Gastrocnemius medialis (tissue), 4 donors: ENCODE data around the gene INPP5D. TPM values are rescaled to one million over a fixed set of nuclear protein-coding genes. Genes with fewer than 3 reads are reported as not detected.

Source experiments
- ATAC-seq, 2 donors: fragments of 150-250 bp; one replicate each; pipeline ENCODE4 v1.9.1; 2016
- DNase-seq, 2 donors: peaks; one replicate each; pipeline ENCODE4 v3.0.0-alpha.2; 2019
- H3K27ac ChIP-seq, 4 donors: fragments of 200-600 bp; sonication (generic); 1 replicate in 1 of 4; 2 replicates in 3 of 4; pipeline ENCODE4 v1.5.1; 2016 to 2018; ENCODE audit warnings: mild to moderate bottlenecking in 2 of 4, moderate library complexity in 1 of 4
- H3K27me3 ChIP-seq, 3 donors: fragments of 200-600 bp; sonication (generic) in 2 of 3; 1 replicate in 1 of 3; 2 replicates in 2 of 3; pipeline versions ENCODE4 v1.5.1 to v1.6.0; 2016 to 2019; ENCODE audit warnings: mild to moderate bottlenecking in 1 of 3, moderate library complexity in 1 of 3
- H3K36me3 ChIP-seq, 2 donors: fragments of 200-600 bp; sonication (generic) in 1 of 2; one replicate each; pipeline ENCODE4 v1.5.1; 2017 to 2018
- H3K4me1 ChIP-seq, 2 donors: fragments of 200-600 bp; sonication (generic) in 1 of 2; one replicate each; pipeline ENCODE4 v1.5.1; 2016 to 2017; ENCODE audit warnings: mild to moderate bottlenecking in 2 of 2
- H3K4me3 ChIP-seq, 4 donors: fragments of 200-600 bp; sonication (generic) in 3 of 4; 1 replicate in 1 of 4; 2 replicates in 3 of 4; pipeline ENCODE4 v1.5.1; 2016 to 2019; ENCODE audit warnings: mild to moderate bottlenecking in 2 of 4
- H3K9me3 ChIP-seq, 3 donors: fragments of 200-600 bp; sonication (generic) in 2 of 3; 1 replicate in 1 of 3; 2 replicates in 2 of 3; pipeline ENCODE4 v1.5.1; 2016 to 2019
- POLR2A ChIP-seq, 2 donors: fragments of 450-650 bp; IDR thresholded peaks; one replicate each; pipeline ENCODE4 v1.6.1; 2017; ENCODE audit warnings: antibody characterized with exemption in 2 of 2, mild to moderate bottlenecking in 2 of 2, moderate library complexity in 2 of 2
- in situ Hi-C, 4 donors: fragments of 200-750 bp; cut with MboI; loops; one replicate each; pipeline versions ENCODE4 v1.15.0 to v1.8.0; 2017; ENCODE audit warnings: low sequenced_read_pairs in 4 of 4
- intact Hi-C: fragments of 100-400 bp; cut with DNase I; formaldehyde crosslinking; loops from one replicate; pipeline ENCODE4 v1.15.1; 2023; ENCODE audit warnings: low total_unique reads
- total RNA-seq, 4 donors: library from RNA; depleted of rRNA; stranded (reverse); fragments of >200 nt; gene quantifications; one replicate each; pipeline versions ENCODE4 v1.1.0 to v1.2.3, GENCODE V29; 2016
- TF ChIP-seq, protein P1 (sequence below), 5 experiments: fragments of 450-650 bp in 3 of 5; fragments of 200-600 bp in 2 of 5; sonication (generic) in 2 of 5; IDR thresholded peaks in 4 of 5; conservative IDR thresholded peaks in 1 of 5; 1 replicate in 4 of 5; 2 replicates in 1 of 5; pipeline ENCODE4 v1.5.1; 2016 to 2019; ENCODE audit warnings: antibody characterized with exemption in 5 of 5, mild to moderate bottlenecking in 3 of 5, moderate library complexity in 3 of 5

INPP5D gene
- total RNA-seq, 4 donors from 2014 or later, result 1.7 to 18.7 (median 4.9) TPM

DNA sequence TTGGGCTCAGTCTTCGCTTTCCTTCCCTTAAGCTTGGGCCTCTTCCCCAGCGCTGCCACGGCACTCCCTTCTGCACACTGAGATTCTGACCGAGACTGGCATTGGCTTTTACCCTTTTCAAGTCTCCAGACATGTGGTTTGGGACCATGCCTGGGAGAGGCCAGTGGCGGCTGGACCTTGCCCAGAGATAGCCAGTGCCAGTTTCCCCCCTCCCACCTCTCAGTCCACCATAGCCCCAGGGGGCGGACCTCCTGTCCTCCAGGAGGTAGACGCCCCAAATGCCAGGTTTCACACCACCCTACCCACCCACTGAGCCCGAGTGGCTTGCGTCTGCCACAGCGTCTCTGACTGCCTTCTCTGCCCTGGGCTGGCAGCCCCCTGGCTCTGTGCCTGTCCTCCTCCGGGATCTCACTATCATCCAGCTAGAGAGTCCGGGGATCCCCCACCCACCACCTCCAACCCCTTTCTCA, 47.7 kb downstream of the INPP5D start:
- no peaks in the 10 kb centered on the region for H3K4me1 ChIP-seq
- no peaks in the 10 kb centered on the region for H3K36me3 ChIP-seq
- DNase-seq (no peak), ATAC-seq (no peak)
- no peak overlapping the region for H3K27ac ChIP-seq
- in situ Hi-C loops, result no loop called here
- no peak for TF ChIP-seq POLR2A (IDR thresholded peaks at IDR 0.05)
- TF ChIP-seq, protein P1, sequence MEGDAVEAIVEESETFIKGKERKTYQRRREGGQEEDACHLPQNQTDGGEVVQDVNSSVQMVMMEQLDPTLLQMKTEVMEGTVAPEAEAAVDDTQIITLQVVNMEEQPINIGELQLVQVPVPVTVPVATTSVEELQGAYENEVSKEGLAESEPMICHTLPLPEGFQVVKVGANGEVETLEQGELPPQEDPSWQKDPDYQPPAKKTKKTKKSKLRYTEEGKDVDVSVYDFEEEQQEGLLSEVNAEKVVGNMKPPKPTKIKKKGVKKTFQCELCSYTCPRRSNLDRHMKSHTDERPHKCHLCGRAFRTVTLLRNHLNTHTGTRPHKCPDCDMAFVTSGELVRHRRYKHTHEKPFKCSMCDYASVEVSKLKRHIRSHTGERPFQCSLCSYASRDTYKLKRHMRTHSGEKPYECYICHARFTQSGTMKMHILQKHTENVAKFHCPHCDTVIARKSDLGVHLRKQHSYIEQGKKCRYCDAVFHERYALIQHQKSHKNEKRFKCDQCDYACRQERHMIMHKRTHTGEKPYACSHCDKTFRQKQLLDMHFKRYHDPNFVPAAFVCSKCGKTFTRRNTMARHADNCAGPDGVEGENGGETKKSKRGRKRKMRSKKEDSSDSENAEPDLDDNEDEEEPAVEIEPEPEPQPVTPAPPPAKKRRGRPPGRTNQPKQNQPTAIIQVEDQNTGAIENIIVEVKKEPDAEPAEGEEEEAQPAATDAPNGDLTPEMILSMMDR (IDR thresholded peaks at IDR 0.05 in 4 of 5, conservative IDR thresholded peaks at IDR 0.05 in 1 of 5), result no peak
- peaks cover 0 to 9% (median 2%) of the 10 kb centered on the region in 3 donors for H3K27me3 ChIP-seq
- intact Hi-C loops, result no loop called here
- no peaks in the 10 kb centered on the region for H3K9me3 ChIP-seq
- no peak overlapping the region for H3K4me3 ChIP-seq

DNA sequence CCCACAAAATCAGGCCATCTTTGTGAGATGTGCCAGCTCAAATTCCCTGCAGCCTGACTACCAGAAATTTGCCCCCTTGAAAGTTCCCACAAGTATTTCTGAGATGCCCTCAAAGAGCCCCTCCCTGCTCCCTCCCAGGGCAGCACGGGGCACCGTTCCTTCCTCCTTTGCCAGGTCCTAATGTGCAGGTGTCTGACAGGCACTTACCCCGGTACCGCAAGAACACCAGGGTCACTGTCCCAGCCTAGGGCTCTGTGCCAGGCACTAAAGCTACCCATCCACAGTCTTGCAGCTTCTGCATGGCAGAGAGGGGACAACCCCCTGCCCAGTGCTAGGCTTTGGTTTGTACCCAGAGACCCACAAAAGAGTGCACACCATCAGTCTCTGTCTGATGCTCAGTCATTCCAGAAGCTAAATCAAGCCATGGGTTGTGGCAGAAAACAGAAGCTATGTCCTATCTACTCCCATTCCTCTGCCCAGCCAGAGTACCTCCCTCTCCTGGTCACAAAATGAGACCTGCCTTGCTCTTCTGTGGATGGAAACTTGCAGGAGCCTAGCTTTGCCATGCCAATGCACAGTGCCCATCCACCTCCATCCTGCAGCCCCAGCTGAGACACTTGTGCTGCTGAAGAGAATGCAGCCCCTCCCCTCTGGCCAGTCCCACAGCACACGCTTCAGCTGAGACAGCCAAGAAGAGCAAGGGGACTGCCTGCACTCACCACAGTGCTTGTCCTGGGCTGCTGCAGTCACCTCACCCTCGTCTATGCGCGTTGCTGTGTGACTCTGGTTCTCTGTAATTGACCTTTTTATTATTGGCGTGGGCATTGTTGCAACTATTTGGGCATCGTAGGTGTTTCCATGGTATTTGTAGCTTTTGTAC, 48.7 kb downstream of the INPP5D start:
- intact Hi-C loops (no loop called here), in situ Hi-C loops (no loop called here)
- no peaks in the 10 kb centered on the region for H3K36me3 ChIP-seq
- ATAC-seq, result no peak
- DNase-seq, result no peak
- H3K4me3 ChIP-seq, result no peak overlapping the region
- peaks cover 0 to 9% (median 2%) of the 10 kb centered on the region in 3 donors for H3K27me3 ChIP-seq
- no peak overlapping the region for H3K27ac ChIP-seq
- no peaks in the 10 kb centered on the region for H3K9me3 ChIP-seq
- TF ChIP-seq, protein P1 (IDR thresholded peaks at IDR 0.05 in 4 of 5, conservative IDR thresholded peaks at IDR 0.05 in 1 of 5), result no peak
- no peak for TF ChIP-seq POLR2A (IDR thresholded peaks at IDR 0.05)
- H3K4me1 ChIP-seq, result no peaks in the 10 kb centered on the region

DNA sequence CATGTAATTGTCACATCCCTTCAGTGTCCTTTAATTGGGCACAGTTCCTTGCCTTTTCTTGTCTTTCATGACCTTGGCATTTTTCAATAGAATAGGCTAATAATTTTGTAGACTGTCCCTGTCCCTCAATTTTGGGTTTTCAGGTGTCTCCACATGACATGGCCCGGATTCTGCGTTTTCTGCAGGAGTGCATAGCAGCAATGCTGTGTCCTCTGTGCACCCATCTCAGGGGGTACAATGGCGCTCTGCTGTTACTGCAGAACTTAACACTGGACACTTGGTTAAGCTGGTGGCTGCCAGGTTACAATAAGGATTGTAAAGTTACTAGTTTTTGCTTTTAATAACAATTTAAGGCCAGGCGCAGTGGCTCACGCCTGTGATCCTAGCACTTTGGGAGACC, 51.3 kb downstream of the INPP5D start:
- Histone ChIP-seq H3K4me3 (no peak overlapping the region), H3K27ac (no peak overlapping the region), H3K27me3 (peaks cover 0 to 9% (median 2%) of the 10 kb centered on the region in 3 donors), H3K4me1 (no peaks in the 10 kb centered on the region), H3K9me3 (no peaks in the 10 kb centered on the region), H3K36me3 (no peaks in the 10 kb centered on the region)
- no peak for DNase-seq
- in situ Hi-C loops, result no loop called here
- TF ChIP-seq, protein P1 (IDR thresholded peaks at IDR 0.05 in 4 of 5, conservative IDR thresholded peaks at IDR 0.05 in 1 of 5), result no peak
- no peak for TF ChIP-seq POLR2A (IDR thresholded peaks at IDR 0.05)
- intact Hi-C loops, result no loop called here
- no peak for ATAC-seq

DNA sequence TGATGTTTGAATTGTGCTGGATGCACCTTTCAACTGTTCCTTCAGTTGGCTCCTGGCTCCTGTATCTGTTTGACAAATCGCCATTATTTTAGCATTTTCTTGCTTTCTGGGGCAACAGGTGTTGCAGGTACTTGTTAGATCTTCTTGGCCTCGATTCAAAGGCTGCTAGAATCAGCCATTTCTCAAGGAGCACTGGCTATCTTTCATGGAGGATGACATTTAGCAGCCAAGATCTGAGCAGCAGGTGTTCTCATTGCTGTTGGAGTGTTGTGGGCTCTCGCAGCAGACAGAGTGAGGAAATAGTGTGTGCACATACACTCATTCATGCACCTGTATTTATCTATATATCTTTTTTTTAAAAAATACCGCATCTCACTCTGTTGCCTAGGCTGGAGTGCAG, 52.2 kb downstream of the INPP5D start:
- intact Hi-C loops (no loop called here), in situ Hi-C loops (no loop called here)
- Histone ChIP-seq H3K4me1 (no peaks in the 10 kb centered on the region), H3K9me3 (no peaks in the 10 kb centered on the region), H3K27me3 (peaks cover 0 to 9% (median 2%) of the 10 kb centered on the region in 3 donors), H3K4me3 (no peak overlapping the region), H3K27ac (no peak overlapping the region), H3K36me3 (no peaks in the 10 kb centered on the region)
- ATAC-seq, result no peak
- TF ChIP-seq POLR2A (IDR thresholded peaks at IDR 0.05), result no peak
- TF ChIP-seq, protein P1 (IDR thresholded peaks at IDR 0.05 in 4 of 5, conservative IDR thresholded peaks at IDR 0.05 in 1 of 5), result no peak
- DNase-seq, result no peak
